ENCODE measurements around the gene PEX7.
A peak's percentile ranks its signal among the peaks of the same experiment; 100 is the strongest.
"Not testable (repeated sequence)": the region's sequence is repeated elsewhere in the genome, so short reads cannot be mapped to it uniquely, and the experiment has no call there.

The PEX7 gene

DNA sequence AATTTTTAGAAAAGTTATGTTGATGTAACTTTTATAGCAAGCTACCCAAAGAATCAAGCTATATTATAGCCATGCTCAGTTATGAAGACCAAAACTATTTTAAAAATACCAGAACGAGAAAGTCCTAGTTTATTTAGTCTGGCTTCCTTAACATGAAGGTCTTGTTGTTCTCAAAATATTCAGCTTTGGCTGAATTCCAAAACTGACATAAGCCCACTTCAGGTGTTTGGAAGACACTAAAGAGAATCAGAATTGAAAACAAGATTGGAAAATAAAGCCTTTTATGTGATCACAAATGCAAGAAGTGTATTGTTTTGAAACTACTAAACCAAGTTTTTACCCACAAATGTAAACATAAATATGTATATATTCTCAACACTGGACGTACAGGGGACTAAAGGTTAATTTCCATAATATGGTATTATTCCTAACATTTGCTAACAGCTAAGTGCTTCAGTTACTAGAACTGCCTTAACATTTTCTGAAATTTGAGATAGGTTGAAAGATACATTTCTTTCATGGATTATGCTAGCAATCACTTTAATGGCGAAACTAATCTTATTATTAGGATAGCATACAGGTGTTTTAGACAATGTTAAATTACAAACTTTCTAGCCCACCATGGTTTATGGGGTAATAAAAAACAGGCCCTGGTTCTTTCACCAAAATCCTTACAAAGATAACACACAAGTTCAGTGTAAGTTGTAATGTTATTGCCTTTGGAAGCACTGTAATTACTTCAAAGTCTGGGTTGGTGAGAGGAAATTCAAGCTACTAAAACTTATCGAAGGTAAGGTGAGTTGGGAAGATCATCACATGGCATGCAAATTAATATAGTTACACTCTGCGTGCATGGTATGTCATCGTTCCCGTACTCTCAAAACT, 31.7 kb upstream of the PEX7 start:
- DNase-seq: no peak

DNA sequence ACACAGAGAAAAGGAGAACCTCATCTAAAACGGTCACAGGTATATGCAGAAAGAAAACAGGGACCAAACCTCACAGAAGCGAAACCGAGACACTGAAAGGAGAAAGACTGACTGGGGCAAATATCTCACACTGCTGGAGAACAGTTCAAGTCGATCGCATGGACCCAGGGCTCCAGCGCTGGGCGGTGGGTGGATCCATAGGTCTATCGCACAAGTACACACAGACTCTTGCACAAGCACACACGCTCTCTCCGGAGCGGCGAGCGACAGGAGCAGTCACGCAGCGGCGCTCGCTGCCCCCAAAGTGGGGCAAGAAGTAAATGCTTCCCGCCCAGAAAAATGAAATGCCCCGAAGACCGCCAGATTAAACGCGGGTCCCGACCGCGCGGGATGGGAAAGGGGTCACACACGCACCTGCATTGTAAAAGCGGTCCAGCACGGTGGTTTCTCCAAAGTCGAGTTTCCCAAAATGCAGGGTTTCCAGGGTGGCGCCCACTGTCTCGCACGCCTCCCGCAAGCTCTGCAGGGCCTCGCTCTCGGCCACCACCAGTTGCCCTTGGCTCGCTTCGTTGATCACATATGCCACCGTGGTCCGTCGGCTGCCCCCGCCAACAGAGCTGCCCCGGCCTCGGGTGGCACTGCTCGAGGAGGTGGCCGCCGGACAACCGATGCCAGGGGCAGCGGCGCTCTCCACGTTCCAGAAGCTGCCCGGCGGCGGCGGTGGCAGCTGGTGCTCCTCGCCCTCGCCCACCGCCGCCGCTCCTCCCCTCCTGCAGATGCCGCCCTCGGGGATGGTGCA, 30.9 kb upstream of the PEX7 start:
- DNase-seq: peak in 30 of 56 donors; percentile 3 to 54 (median 36)

DNA sequence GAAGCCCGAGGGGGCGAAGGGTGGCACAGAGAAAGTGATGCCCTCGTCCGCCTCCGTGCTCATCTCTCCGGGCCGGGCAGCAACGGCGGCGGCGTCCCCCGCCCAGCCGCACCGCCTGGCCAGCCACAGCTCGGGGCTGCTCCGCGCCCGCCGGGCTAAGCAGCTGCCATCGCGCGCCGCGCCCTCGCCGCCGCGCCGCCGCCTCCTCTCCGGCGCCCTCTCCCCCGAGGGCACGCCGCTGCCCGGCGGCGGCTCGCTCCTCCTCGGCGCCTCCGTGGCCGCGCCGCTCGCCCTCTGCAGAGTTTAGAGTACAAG, 30.3 kb upstream of the PEX7 start:
- peak in 2 of 56 donors; percentile 24 to 38 for DNase-seq

DNA sequence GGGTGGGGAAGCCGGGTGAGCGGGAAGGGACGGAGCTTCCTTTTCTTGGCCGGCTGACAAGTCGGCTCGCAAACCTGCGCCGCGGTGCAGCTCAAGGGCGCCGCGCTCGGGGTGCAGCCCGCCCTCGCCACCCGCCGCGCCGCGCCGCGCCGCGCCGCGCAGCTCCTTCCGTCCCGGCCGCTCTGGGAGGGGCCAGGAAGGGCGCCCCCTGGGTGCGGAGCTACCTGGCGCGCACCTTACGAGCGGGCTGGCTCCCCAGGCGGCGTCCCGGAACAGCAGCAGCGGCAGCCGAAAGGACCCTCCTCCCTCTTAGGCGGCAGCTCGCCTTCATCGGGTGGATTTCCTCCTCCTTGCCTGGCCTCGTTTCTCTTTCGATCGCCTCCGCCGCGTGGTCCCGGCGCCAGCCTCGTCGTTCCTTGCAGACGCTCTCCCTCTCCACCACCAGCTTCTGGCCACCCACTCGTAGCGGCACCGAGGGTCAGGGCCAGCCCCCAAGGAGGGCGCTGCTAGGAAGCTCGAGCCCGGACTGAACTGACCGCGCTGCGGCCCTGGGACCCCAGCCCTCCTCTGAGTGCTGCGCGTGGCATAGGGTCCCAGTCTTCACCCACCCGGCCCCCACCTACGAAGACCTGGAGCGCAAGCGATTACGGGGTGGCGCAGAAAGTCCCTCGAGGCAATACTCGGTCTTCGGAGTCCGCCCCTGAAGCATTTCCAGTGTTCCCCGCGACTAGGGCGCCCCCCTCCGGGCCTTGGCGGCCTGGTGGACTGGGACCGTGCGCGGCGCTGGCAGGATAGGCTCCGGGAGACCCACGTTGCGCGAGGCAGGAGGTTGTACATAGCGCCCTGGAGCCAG, 29.8 kb upstream of the PEX7 start, which contains the start of gene MAP3K5:
Gene MAP3K5 (minus strand): TSS at position 68 of the 853 bp plus-strand sequence. CDS start 320 bp downstream, outside the sequence.
- peak in 55 of 56 donors; percentile 43 to 93 (median 75) for DNase-seq

DNA sequence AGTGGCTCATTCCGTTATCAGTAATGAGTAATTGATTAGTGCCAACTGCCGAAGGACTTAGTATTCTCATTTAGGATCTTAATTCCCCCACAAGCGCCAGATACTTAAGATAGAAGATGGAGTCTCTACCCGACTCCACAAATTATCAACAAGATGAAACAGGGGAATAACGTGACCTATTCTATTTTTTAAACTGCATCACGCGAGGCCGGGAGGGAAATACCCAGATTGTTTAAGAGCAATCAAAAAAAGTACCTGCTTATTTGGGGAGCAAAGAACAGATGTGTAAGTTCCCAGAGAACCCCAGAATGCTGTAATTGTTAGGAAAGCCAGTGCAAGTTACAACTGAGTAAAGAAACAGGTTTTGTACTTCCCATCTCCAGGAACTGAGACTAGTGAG, 29.0 kb upstream of the PEX7 start:
- DNase-seq: no peak

DNA sequence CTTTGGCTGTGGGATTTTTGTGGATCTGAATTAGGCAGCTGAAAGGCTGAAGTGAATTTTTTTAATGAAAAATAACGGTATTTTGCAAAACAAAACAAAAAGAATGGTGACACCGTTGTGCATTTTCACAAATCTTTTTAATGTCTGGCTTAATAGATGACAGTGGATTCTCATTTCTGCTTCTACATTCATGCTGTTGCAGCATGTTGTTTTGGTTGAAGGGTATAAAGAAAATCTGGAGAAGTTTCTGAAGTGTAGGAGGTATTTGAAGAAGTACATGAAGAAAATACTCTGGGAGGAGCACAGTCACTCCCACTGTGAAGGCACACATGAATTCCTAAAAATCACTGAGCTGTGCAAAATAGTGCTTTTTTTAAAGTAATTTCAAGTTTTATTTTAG, 27.0 kb upstream of the PEX7 start:
- DNase-seq: no peak

DNA sequence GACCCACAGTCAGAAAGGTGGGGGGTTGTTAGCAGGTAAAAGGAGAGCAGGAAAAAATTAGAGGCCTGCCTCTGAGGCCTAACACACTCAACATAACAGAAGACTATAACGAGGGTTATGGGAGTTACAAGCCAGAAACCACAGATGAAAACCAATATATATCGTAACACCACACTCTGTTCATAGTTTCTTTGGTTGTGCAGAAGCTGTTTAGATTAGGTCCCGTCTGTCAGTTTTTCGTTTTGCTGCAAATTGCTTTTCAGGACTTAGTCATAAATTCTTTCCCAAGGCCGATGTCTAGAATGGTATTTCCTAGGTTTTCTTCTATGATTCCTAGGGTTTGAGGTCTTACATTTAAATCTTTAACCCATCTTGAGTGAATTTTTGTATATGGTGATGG, 26.4 kb upstream of the PEX7 start:
- DNase-seq: no peak

DNA sequence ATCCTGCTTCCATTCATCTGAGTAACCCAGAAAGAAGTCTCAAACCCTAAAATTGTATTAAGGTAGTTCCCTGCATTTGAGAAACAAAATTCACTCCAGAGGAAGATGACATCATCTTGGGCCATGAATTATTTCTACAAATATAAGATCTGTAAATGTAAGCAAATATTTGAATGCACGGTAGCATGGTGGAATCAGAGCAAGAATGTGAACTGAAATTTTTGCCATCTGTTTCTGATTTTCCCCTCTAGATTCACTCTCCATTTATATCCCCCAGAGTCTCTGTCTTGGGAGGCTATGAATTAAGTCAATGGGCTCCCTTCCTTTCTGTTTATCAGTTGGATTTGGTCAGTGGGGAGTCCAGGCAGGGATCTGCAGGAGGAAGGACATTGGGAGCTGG, 24.3 kb upstream of the PEX7 start:
- DNase-seq: no peak

DNA sequence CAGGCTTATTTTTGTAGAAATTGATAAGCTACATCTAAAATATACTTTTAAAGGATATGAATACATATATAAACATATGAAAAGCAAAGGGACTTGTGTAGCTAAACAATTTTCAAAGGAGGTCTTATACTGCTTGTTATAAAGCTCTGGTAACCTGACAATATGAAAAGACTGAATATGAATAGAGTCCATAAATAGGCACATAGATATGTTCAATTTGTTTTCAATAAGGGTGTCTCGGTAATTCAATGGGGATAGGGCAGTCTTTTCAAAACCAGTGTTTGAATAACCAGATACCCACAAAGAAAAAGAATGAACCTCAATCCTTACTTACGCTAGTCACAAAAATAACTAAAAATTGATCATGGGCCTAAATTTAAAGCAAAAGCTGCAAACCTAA, 20.8 kb upstream of the PEX7 start:
- DNase-seq: no peak

DNA sequence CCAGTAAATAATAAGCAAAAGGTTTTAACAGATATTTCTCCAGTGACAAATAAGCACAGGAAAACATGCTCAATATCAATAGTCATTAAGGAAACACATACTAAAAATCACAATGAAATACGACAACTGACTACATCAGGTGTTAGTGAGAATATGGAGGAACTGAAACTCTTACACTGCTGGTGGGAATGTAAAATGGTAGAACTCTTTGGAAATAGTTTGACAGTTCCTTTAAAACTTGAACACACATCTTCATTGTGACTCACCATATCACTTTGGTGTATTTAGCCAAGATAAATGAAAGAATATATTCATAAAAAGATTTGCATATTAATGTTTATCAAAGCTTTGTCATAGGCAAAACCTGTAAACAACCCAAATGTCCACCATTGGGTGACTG, 18.8 kb upstream of the PEX7 start:
- no peak for DNase-seq

DNA sequence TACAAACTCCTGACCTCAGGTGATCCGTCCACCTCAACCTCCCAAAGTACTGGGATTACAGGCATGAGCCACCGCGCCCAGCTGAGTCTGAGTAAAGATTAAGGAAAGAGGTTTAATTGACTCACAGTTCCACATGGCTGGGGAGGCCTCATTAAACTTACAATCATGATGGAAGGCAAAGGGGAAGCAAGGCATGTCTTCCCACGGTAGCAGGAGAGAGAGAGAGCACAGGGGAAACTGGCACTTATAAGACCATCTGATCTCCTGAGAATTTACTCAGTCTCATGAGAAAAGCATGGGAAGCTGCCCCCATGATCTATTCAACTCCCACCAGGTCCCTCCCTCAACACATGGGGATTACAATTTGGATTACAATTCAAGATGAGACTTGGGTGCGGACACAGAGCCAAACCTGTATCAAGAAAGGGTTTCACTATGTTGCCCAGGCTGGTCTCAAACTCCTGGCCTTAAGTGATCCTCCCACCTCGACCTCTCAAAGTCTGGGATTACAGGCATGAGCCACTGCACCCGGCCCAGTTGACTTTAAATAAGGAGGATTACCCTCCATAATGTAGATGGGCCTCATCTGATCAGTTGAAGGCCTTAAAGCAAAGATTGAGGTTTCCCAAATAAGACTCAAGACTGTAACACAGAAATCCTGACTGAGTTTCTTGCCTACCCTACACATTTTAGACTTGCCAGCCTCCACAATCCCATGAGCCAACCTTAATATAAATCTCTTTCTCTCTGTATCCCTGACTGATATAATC, 13.1 kb upstream of the PEX7 start:
- no peak for DNase-seq

DNA sequence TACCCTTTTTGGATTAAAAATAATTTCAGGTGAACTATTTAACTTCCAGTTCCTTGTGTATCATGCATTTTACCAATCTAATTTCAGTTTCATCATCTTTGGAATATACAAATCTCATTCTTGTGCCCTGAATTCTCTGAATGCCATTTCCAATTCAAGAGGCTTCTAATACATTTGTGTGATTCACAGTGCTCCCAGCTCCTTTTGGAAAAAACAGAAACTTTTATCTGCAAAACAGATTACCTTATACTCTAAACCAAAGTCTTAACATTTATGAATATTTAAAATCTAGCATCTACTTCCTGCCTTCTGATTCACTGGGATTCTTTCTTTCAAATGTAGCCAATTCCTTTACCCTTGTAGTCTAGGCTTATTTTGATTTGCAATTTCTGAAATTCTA, 11.1 kb upstream of the PEX7 start:
- no peak for DNase-seq

DNA sequence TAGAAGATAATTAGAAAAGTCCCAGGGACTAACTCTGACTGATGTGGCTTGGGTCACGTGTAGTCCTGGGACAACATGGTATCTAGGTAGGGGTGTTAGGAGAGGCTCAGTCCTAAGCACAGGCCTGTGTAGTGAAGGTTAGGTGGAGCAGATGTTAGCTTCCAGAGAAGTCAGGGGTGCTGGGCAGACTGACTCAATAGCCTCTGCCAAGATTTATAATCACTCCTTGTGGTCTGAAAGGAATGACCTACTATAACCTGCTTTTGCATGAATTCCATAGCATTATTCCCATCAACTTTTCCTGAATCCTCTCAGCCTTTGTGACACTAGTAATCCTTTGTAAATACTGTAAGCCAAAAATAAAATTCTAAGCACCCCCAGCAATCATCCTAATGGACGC, 10.2 kb upstream of the PEX7 start:
- DNase-seq: no peak

DNA sequence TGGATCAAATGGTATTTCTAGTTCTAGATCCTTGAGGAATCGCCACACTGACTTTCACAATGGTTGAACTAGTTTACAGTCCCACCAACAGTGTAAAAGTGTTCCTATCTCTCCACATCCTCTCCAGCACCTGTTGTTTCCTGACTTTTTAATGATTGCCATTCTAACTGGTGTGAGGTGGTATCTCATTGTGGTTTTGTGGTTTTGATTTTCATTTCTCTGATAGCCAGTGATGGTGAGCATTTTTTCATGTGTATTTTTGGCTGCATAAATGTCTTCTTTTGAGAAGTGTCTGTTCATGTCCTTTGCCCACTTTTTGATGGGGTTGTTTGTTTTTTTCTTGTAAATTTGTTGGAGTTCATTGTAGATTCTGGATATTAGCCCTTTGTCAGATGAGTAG, 6.8 kb upstream of the PEX7 start:
- not testable (repeated sequence) for DNase-seq

DNA sequence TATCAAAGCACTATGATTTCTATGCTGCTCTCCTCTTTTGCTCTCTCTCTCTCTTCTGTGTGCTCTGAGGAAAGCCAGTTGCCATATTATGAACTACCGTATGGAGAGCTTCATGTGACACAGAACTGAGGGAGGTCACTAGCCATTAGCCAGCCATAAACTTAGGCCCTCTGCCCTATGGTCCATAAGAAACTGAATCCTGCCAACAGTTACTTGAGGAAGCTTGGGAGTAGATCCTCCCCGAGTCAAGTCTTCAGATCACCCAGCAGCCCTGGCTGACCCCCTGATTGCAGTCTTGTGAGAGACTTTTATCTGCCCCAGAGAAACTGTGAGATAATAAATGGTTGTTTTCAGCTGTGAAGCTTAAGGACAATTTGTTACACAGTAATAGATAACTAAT, 5.7 kb upstream of the PEX7 start:
- no peak for DNase-seq

DNA sequence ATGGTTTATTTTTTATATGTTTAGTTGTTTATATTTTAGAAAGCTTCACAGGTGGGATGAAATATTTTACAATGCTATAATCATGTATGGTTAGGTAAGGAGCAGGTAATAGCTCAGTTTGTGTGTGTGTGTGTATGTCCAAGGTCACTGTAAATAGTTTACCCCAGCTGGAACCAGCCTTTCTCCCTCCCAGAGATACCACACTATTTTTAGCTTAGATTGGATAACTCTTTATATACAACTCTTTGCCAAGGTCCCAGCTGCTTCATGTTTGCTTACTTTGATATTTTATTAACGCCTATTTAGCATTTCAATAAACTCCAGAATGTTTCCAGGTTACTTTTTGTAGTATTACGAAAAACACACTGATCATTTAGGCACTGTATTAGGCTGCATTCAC, 1.8 kb upstream of the PEX7 start:
- DNase-seq: no peak

DNA sequence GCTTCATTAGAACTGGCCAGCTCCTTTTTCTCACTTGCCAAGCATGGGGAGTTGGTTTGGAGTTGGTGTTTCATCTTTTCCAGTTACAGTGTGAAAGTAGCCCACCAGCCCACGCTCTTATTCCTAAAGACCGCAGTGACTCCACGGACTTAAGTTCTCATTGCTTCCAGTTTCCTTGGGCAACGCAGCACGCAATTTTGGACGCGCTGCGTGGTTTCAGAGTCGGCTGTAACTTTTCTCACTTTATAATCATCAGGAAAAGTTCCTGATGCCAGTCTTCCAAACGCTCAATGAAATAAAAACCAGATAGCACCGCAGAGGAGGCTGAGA, 381 bp upstream of the PEX7 start:
- DNase-seq: peak in 11 of 56 donors; percentile 14 to 69 (median 52)

DNA sequence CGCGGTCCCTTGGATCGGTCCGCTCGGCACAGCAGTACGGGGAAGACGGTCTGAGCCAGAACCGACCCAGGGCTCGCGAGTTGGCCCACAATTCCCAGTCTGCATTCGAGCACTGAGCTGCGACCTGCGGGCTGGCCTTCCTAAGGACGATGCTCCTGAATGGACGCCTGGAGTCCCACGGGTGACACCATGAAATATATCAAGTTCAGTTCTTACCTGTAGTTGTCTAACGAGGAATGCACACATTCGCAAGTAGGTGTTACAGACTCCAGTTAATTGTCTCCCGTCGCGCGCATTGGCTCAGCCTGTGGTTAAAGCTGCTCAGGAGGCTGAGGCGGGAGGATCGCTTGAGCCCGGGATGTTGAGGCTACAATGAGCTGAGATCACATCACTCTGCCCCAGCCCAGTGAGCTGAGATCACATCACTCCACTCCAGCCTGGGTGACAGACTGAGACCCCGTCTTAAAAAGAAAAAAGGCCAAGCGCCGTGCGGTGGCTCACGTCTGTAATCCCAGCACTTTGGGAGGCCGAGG, 802 bp downstream of the PEX7 start:
- DNase-seq: peak in 4 of 56 donors; percentile 20 to 51 (median 28)

DNA sequence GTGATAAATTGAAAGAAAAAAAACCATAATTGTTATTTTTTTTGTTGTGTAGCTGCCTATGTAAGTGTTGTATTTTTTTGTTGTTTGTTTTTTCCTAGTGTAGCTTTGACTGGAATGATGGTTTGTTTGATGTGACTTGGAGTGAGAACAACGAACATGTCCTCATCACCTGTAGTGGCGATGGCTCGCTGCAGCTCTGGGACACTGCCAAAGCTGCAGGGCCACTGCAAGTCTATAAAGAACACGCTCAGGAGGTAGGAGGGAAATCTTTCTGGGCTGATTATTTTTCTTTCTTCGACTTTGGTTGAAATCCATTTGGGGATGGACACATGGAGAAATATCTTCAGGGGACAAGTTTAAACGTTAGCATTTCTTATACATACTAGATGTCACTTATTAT, 3.8 kb downstream of the PEX7 start:
- no peak for DNase-seq

DNA sequence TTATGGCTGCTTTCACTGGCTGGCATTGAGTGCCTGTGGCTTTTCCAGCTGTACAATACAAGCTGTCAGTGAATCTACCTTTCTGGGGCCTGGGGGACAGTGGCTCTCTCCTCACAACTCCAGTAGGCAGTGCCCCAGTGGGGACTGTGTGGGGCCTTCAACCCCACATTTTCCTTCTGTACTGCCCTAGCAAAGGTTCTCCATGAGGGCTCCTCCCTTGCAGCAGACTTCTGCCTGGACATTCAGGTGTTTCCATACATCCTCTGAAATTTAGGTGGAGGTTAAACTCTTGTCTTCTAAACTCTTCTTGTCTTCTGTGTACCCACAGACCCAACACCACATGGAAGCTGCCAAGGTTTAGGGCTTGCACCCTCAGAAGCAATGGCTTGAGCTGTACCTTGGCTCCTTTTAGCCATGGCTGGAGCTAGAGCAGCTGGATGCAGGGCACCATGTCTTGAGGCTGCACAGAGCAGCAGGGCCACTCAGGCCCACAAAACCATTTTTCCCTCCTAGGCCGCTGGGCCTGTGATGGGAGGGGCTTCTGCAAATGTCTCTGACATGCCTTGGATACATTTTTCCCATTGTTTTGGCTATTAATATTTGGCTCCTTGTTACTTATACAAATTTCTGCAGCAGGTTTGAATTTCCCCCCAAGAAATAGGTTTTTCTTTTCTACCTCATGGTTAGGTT, 9.6 kb downstream of the PEX7 start:
- DNase-seq: no peak
